ENCODE data around the gene IFNG.

IFNG gene

GRCh38 chr12:68166317-68166831 is 6.8 kb upstream of the IFNG start:
- DNase-seq (ENCODE audit: low spot score) = no peak

- DNase-seq (ENCODE audit: low spot score) = no peak
These were observed 4.1 kb upstream of the IFNG start for GRCh38 chr12:68163560-68164081.

DNA sequence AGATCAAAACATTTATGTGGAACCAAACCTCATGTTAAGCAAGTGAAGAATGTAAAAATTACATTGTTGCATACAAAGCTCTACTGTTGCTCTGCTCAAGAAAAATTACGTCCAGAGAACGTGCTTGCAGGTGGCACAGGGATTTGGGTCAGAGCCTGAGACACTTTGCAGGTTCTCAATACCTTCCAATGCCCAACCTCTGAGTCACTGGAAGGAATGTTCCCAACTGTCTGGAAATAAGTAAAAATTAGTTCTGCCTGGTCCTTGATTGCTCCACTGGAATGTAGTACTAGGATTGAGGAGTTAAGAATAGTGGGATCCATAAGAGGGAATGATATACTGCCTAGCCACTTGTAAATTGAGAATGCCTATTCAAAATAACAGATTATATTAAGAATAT is 2.8 kb upstream of the IFNG start:
- no peak for DNase-seq (ENCODE audit: low spot score)

DNA sequence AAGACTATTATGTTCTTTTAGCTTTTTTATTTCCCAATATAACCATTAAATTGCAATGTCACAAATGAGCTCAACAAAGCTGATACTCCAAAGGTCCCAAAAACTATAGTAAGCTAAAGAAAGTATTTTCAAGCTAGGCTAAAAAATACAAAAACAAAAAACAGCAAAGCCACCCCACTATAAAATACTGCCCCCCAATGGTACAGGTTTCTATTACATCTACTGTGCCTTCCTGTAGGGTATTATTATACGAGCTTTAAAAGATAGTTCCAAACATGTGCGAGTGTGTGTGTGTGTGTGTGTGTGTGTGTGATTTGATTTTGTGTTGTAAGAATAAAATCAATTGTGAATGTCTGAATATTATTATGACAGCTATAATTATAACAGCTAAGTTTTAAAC is 1.1 kb downstream of the IFNG start:
- DNase-seq (ENCODE audit: low spot score) = peak; percentile 10

- no peak for DNase-seq (ENCODE audit: low spot score)
These were observed 2.2 kb downstream of the IFNG start for GRCh38 chr12:68157380-68157779.

DNA sequence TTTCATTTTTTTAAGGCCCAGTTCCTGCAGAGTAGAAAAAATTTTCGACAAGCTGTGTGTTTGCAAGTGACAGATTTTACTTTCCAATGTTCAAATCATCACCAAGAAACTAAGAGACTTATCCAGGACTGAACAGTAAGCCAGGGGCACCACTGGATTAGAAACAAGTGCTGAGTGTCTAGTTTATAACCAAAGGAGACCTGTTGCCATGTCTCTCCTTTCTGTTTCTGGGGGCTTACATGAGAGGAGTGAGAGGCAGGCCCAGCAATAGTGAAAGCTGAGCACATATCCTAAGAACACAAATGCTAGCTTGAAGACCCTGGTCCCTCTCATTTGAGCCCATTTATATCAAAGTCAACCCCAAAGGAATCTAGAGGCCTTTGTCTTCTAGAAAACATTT is 2.9 kb downstream of the IFNG start:
- DNase-seq (ENCODE audit: low spot score) = no peak

GRCh38 chr12:68154779-68155178 is 4.8 kb downstream of the IFNG start:
- no peak for DNase-seq (ENCODE audit: low spot score)

DNA sequence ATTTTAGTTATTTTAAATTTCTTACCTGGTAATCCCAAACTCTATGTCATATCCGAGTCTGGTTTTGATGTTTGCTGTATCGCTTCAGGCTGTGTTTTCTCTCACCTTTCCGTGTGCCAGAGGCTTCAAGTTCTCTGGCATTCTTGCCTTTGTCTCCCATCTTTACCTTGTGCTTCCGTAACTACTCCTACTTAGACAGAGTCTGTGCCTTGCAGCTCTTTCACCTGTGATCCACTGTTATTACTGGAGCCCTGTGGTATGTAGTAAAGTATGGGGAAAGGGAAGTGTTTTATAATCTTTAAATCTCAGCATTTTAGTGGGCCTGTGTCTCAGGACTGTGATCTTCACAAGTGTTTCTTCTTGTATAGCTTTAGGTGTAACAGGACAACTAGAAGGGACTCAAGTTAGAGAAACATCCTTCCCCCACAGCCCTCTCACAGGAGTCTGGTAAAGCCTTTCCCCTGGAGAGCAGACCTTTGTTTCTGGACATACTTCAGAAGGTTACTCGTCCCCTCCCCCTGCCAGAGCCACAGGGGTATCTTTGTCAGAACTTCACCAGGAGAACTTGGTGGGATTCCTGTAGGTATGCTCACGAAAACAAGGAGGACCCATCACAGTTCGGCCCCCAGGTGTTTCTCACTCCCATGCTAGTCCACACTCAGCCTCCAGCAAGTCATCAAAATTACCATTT is 11.1 kb downstream of the IFNG start:
- DNase-seq (ENCODE audit: low spot score) = no peak

DNA sequence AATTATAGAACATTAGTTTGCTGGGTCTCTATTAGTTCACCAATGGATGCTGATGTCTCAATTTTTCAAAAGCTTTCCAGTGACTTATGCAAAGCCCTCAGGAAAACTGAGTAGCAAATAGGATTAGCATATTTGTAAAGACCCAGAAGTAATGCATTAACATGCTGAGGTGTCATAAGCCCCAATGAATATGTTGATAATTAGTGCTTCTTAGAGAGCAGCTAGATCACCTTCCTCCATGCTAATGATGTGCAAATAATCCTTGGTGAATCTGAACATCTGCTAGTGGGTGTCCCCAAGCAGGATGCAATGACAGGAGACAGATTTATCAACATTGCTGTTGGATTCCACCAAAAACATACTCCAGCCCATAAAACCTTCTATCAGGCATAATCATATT is 19.0 kb downstream of the IFNG start:
- DNase-seq (ENCODE audit: low spot score) = no peak

GRCh38 chr12:68139941-68140340 is 19.6 kb downstream of the IFNG start:
- DNase-seq (ENCODE audit: low spot score) = no peak

GRCh38 chr12:68139001-68139400 is 20.5 kb downstream of the IFNG start:
- DNase-seq (ENCODE audit: low spot score) = no peak

GRCh38 chr12:68138480-68138879 is 21.1 kb downstream of the IFNG start:
- DNase-seq (ENCODE audit: low spot score) = no peak

DNA sequence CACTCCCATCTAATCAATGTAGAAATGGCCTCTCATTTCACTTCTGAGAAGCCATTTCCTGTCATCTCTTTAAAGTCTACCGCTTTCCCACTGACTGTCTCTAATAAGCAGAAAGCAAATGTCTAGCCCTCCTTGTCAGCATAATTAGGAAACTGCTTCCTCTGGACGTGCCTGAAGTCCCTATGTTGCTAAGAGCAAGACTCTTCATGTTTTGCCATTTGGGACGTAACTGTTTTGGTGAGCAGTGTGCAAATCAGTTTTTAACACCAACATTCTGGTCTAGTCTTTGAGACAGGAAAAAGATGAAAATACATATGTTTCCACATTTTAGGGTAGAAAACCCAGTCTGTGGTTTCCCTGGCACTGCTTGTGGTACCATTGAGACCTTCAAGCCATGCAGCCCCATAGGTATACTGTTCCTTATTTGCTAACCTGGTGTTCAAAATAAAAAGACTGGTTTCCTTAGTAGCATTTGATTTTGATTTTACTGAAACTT is 22.2 kb downstream of the IFNG start:
- no peak for DNase-seq (ENCODE audit: low spot score)

- no peak for DNase-seq (ENCODE audit: low spot score)
These were observed 24.0 kb downstream of the IFNG start for GRCh38 chr12:68135520-68135919.

DNA sequence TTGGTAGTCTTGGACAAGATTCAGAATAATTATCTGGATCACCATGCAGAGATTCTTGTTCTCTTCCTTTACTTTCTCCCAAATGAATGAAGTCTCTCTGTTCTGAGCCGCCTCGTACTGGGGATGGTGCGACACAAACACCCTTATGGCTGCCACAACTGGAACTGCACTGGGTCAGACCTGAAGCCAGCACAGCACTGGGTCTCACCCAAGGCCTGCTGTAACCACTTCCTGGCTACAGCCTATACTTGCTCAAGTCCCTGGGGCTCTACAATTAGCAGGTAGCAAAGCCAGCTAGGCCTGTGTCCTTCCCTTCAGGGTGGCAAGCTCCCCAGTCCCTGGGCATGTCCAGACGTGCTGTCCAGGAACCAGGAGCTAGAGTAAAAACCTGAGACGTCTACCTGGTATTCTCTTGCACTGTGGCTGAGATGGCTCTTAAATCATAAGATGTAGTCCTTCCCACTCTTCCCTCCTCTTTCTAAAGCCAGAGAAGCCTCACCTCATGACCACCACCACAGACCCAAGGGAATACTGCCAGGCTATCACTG is 27.6 kb downstream of the IFNG start:
- DNase-seq (ENCODE audit: low spot score) = no peak

- no peak for DNase-seq (ENCODE audit: low spot score)
These were observed 29.6 kb downstream of the IFNG start for GRCh38 chr12:68129979-68130378.

DNA sequence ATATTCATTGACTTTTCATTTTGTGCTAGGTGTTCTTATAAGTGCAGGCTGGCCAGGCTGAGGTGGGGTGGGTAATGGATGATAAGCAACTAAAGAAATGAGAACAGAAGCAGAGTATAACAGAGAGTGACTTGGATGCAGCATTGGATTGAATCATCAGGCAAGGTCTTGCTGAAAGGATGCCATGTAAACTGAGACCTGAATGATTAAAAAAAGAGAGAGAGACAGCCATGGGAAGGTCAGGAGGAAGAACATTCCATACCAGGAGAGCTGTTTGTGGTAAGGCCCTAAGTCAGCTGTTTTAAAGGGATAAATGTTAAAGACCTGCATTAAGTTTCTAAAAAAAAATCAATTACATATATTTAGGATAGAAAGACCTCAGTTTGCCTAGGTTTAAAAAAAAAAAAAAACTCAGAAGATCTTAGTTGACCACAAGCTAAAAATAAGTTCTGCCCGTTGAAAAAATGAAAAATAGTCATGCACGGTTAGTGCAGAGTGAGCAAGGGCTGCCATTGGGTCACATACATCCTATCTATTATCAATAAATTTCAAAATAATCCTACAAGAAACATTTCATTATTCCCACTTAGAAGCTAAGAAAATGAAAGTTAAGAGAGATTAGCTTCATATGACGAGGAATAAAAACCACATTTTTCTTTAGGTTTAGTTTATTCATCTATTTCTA is 37.2 kb downstream of the IFNG start:
- no peak for DNase-seq (ENCODE audit: low spot score)

- no peak for DNase-seq (ENCODE audit: low spot score)
These were observed 38.4 kb downstream of the IFNG start for GRCh38 chr12:68121143-68121542.

- no peak for DNase-seq (ENCODE audit: low spot score)
These were observed 39.8 kb downstream of the IFNG start for GRCh38 chr12:68119724-68120211.

GRCh38 chr12:68119250-68119649 is 40.3 kb downstream of the IFNG start:
- DNase-seq (ENCODE audit: low spot score) = no peak

DNA sequence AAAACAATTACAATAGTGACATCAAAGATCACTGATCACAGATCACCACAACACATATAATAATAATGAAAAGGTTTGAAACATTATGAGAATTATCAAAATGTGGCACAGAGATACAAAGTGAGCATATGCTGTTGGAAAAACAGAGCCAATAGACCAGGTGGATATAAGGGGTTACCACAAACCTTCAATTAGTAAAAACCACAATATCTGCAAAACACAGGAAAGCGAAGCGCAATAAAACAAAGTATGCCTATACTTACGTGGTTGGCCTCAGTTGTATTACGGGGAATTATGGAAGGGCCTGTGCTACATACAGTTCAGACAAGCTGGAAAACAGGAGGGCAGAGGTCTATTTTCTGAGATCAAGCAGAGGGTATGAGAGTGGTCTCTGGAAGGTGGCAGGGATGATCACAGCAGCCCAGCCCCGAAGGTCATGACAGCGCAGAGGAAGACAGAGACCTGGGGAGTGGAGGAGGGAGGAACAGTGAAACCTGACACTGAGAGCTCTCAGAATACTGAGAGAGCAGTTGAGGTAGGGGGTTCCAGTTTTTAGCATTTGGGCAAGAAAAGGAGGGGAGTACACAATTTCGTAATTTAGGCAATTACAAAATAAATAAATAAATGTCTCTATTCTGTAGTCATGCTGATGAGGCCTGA is 41.3 kb downstream of the IFNG start:
- DNase-seq (ENCODE audit: low spot score) = no peak

DNA sequence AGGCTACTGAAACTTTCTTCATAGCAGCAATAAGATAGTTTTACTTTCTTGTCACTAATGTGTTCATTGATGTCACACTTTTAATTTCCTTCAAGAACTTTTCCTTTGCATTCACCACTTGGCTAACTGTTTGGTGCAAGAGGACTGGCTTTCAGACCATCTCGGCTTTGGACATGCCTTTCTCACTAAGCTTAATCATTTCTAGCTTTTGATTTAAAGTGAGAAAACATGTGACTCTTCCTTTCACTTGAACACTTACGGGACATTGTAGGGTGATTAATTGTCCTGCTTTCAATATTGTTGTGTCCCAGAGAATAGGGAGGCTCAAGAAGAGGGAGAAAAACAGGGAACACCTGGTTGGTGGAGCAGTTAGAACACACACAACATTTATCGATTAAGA is 41.9 kb downstream of the IFNG start:
- DNase-seq (ENCODE audit: low spot score) = no peak

Data from globus pallidus (tissue), 1 donor.